Tibial nerve (tissue), 4 donors: ENCODE results near the gene SH3GL3. TPM values are rescaled to one million over a fixed set of nuclear protein-coding genes. Genes with fewer than 3 reads are reported as not detected.

Source experiments
- DNase-seq, 2 donors: peaks; one replicate each; pipeline ENCODE4 v3.0.0-alpha.2; 2019; ENCODE audit warnings: low spot score in 2 of 2
- H3K27ac ChIP-seq, 4 donors: fragments of 200-600 bp; sonication (generic) in 3 of 4; one replicate each; pipeline ENCODE4 v1.5.1; 2017 to 2019; ENCODE audit warnings: mild to moderate bottlenecking in 1 of 4
- H3K27me3 ChIP-seq, 2 donors: fragments of 200-600 bp; sonication (generic) in 1 of 2; one replicate each; pipeline versions ENCODE4 v1.5.1 to v1.6.0; 2017 to 2019
- H3K36me3 ChIP-seq, 3 donors: fragments of 200-600 bp; sonication (generic); one replicate each; pipeline ENCODE4 v1.5.1; 2018 to 2019
- H3K4me1 ChIP-seq, 4 donors: fragments of 200-600 bp; sonication (generic) in 3 of 4; one replicate each; pipeline ENCODE4 v1.5.1; 2017 to 2019
- H3K4me3 ChIP-seq, 4 donors: fragments of 200-600 bp; sonication (generic) in 3 of 4; one replicate each; pipeline ENCODE4 v1.5.1; 2017 to 2019; ENCODE audit warnings: mild to moderate bottlenecking in 1 of 4, moderate library complexity in 1 of 4
- H3K9me3 ChIP-seq, 4 donors: fragments of 200-600 bp; sonication (generic) in 3 of 4; one replicate each; pipeline ENCODE4 v1.5.1; 2017 to 2019
- CTCF ChIP-seq, 5 experiments: fragments of 200-600 bp in 3 of 5; fragments of 450-650 bp in 2 of 5; sonication (generic) in 3 of 5; IDR thresholded peaks; one replicate each; pipeline ENCODE4 v1.5.1; 2016 to 2019; ENCODE audit warnings: antibody characterized with exemption in 5 of 5, mild to moderate bottlenecking in 3 of 5, moderate library complexity in 2 of 5
- EP300 ChIP-seq, 2 donors: sonication (generic); formaldehyde crosslinking; IDR thresholded peaks; one replicate each; pipeline ENCODE4 v1.6.1; 2017; ENCODE audit warnings: antibody characterized with exemption in 2 of 2, mild to moderate bottlenecking in 1 of 2
- POLR2A ChIP-seq, 2 donors: fragments of 450-650 bp; IDR thresholded peaks; one replicate each; pipeline ENCODE4 v1.6.1; 2017; ENCODE audit warnings: antibody characterized with exemption in 2 of 2, mild to moderate bottlenecking in 2 of 2, moderate library complexity in 2 of 2
- WGBS, 2 donors: methylation state at CpG; one replicate each; pipeline ENCODE4 v1.1.5; 2018; 5-methylcytosine and 5-hydroxymethylcytosine counted together
- total RNA-seq, 4 donors: library from RNA; depleted of rRNA; stranded (reverse); fragments of >200 nt; gene quantifications; one replicate each; pipeline ENCODE4 v1.1.0, GENCODE V29; 2016

Gene SH3GL3
- total RNA-seq, 4 donors from 2014 or later = 1.5 to 3.7 (median 3.1) TPM; not detected in 1

- no peak for TF ChIP-seq EP300 (IDR thresholded peaks at IDR 0.05)
- no peak for TF ChIP-seq CTCF (IDR thresholded peaks at IDR 0.05)
- no peak for TF ChIP-seq POLR2A (IDR thresholded peaks at IDR 0.05)
- no peak overlapping the region for H3K4me3 ChIP-seq
- no peak overlapping the region for H3K27ac ChIP-seq
- H3K4me1 ChIP-seq = no peaks in the 10 kb centered on the region
- H3K9me3 ChIP-seq = no peaks in the 10 kb centered on the region
- DNase-seq = no peak
- H3K36me3 ChIP-seq = no peaks in the 10 kb centered on the region
- H3K27me3 ChIP-seq = peaks cover 0 to 2% of the 10 kb centered on the region in 2 donors
- 79 to 84% methylated on average over 5 of the region's 5 CpGs for WGBS, 2 donors
Observed at GRCh38 chr15:83588441-83588840, 141.3 kb downstream of the SH3GL3 start.

GRCh38 chr15:83592370-83593040, 145.4 kb downstream of the SH3GL3 start:
- Histone ChIP-seq H3K9me3 (no peaks in the 10 kb centered on the region), H3K4me1 (no peaks in the 10 kb centered on the region), H3K4me3 (no peak overlapping the region), H3K27me3 (no peaks in the 10 kb centered on the region), H3K27ac (no peak overlapping the region), H3K36me3 (no peaks in the 10 kb centered on the region)
- DNase-seq = no peak
- TF ChIP-seq CTCF (IDR thresholded peaks at IDR 0.05) = no peak
- no peak for TF ChIP-seq POLR2A (IDR thresholded peaks at IDR 0.05)
- TF ChIP-seq EP300 (IDR thresholded peaks at IDR 0.05) = no peak
- 41 to 43% methylated on average over 6 of the region's 6 CpGs for WGBS, 2 donors

- H3K9me3 ChIP-seq = peaks cover 0 to 2% (median under 1%) of the 10 kb centered on the region in 4 donors
- no peak overlapping the region for H3K27ac ChIP-seq
- WGBS, 2 donors = 97% methylated on average over 1 of the region's 1 CpG
- no peaks in the 10 kb centered on the region for H3K36me3 ChIP-seq
- H3K4me3 ChIP-seq = no peak overlapping the region
- no peaks in the 10 kb centered on the region for H3K27me3 ChIP-seq
- no peak for DNase-seq
- TF ChIP-seq POLR2A (IDR thresholded peaks at IDR 0.05) = no peak
- TF ChIP-seq EP300 (IDR thresholded peaks at IDR 0.05) = no peak
- TF ChIP-seq CTCF (IDR thresholded peaks at IDR 0.05) = no peak
- H3K4me1 ChIP-seq = no peaks in the 10 kb centered on the region
Observed at GRCh38 chr15:83595191-83595590, 148.1 kb downstream of the SH3GL3 start.

- TF ChIP-seq POLR2A (IDR thresholded peaks at IDR 0.05) (no peak), EP300 (IDR thresholded peaks at IDR 0.05) (no peak), CTCF (IDR thresholded peaks at IDR 0.05) (no peak)
- WGBS, 2 donors = 94 to 97% methylated on average over 2 of the region's 2 CpGs
Observed at GRCh38 chr15:83598031-83598430, 150.9 kb downstream of the SH3GL3 start.

GRCh38 chr15:83602021-83602420, 154.9 kb downstream of the SH3GL3 start:
- TF ChIP-seq CTCF (IDR thresholded peaks at IDR 0.05) = no peak
- no peak for TF ChIP-seq EP300 (IDR thresholded peaks at IDR 0.05)
- no peak for TF ChIP-seq POLR2A (IDR thresholded peaks at IDR 0.05)
- H3K4me3 ChIP-seq = no peak overlapping the region
- no peak for DNase-seq
- H3K36me3 ChIP-seq = no peaks in the 10 kb centered on the region
- peaks cover 0 to 12% (median 0%) of the 10 kb centered on the region in 4 donors for H3K4me1 ChIP-seq
- H3K27me3 ChIP-seq = no peaks in the 10 kb centered on the region
- H3K9me3 ChIP-seq = peaks cover 0 to 12% (median 2%) of the 10 kb centered on the region in 4 donors
- WGBS, 2 donors = 93 to 100% methylated on average over 2 of the region's 2 CpGs
- H3K27ac ChIP-seq = no peak overlapping the region

More at GRCh38 chr15:83598031-83598430, 150.9 kb downstream of the SH3GL3 start:
- Histone ChIP-seq H3K36me3 (no peaks in the 10 kb centered on the region), H3K4me1 (no peaks in the 10 kb centered on the region), H3K27me3 (no peaks in the 10 kb centered on the region), H3K9me3 (peaks cover 0 to 12% (median 2%) of the 10 kb centered on the region in 4 donors), H3K4me3 (no peak overlapping the region), H3K27ac (no peak overlapping the region)
- no peak for DNase-seq
